Fibroblast of lung (primary cell): ENCODE results near the gene WBP2NL. TPM values are rescaled to one million over a fixed set of nuclear protein-coding genes. Genes with fewer than 3 reads are reported as not detected.

Experiments
- DNase-seq, 2 donors: peaks; one replicate each; pipeline versions ENCODE4 v3.0.0 to v3.0.0-alpha.2; 2010; ENCODE audit warnings: low read depth in 2 of 2
- H2AFZ ChIP-seq: 2 replicates; pipeline ENCODE4 v1.5.1; 2012; ENCODE audit warnings: low read length, control low read depth, inconsistent platforms
- H3K27ac ChIP-seq: 2 replicates; pipeline ENCODE4 v1.5.1; 2011; ENCODE audit warnings: low read length, control low read depth; ENCODE audit not compliant: insufficient read depth
- H3K27me3 ChIP-seq: 2 replicates; pipeline ENCODE4 v1.5.1; 2011; ENCODE audit warnings: mild to moderate bottlenecking, low read length; ENCODE audit not compliant: control insufficient read depth, insufficient read depth
- H3K36me3 ChIP-seq: 2 replicates; pipeline ENCODE4 v1.5.1; 2011; ENCODE audit warnings: low read length; ENCODE audit not compliant: control insufficient read depth, insufficient read depth
- H3K4me1 ChIP-seq: 2 replicates; pipeline ENCODE4 v1.5.1; 2011; ENCODE audit warnings: low read length; ENCODE audit not compliant: control insufficient read depth, insufficient read depth; ENCODE audit errors: extremely low read depth
- H3K4me2 ChIP-seq: 2 replicates; pipeline ENCODE4 v1.5.1; 2011; ENCODE audit warnings: low read length, control low read depth; ENCODE audit not compliant: insufficient read depth; ENCODE audit errors: extremely low read depth
- H3K4me3 ChIP-seq, 4 experiments: fragments of 200-600 bp in 1 of 4; sonication (generic) in 1 of 4; replicated peaks in 1 of 4; 2 replicates each; pipeline ENCODE4 v1.5.1; 2011 to 2016; ENCODE audit warnings: low read length in 4 of 4, low read depth in 3 of 4, mild to moderate bottlenecking in 3 of 4, control low read depth in 2 of 4, inconsistent platforms in 1 of 4, mixed read lengths in 1 of 4; ENCODE audit not compliant: insufficient read depth in 1 of 4; ENCODE audit errors: control extremely low read depth in 1 of 4
- H3K79me2 ChIP-seq: 2 replicates; pipeline ENCODE4 v1.5.1; 2012; ENCODE audit warnings: mild to moderate bottlenecking, low read length, inconsistent platforms; ENCODE audit not compliant: control insufficient read depth, insufficient read depth
- H3K9ac ChIP-seq: 2 replicates; pipeline ENCODE4 v1.5.1; 2011; ENCODE audit warnings: mild to moderate bottlenecking, low read length, control low read depth; ENCODE audit not compliant: insufficient read depth
- H3K9me3 ChIP-seq: 2 replicates; pipeline ENCODE4 v1.5.1; 2012; ENCODE audit warnings: low read depth, low read length; ENCODE audit not compliant: control insufficient read depth, insufficient read depth
- H4K20me1 ChIP-seq: 2 replicates; pipeline ENCODE4 v1.5.1; 2011; ENCODE audit warnings: low read length; ENCODE audit not compliant: control insufficient read depth, insufficient read depth; ENCODE audit errors: extremely low read depth
- EZH2 ChIP-seq: IDR thresholded peaks from 2 replicates; pipeline ENCODE4 v1.5.1; 2012; ENCODE audit warnings: low read length, control low read depth, mild to moderate bottlenecking; ENCODE audit errors: missing control alignments
- polyA plus RNA-seq, 2 donors: library from polyadenylated mRNA; depleted of rRNA in 1 of 2; stranded (reverse) in 1 of 2; unstranded in 1 of 2; fragments of >200 nt; gene quantifications; 2 replicates each; pipeline ENCODE4 v1.2.1, GENCODE V29; 2011 to 2012; ENCODE audit warnings: missing spikeins in 1 of 2
- total RNA-seq: library from RNA; depleted of rRNA; stranded (reverse); fragments of >200 nt; gene quantifications from 2 replicates; pipeline ENCODE4 v1.2.1, GENCODE V29; 2014
- TF ChIP-seq, protein P1 (sequence below), 2 donors: IDR thresholded peaks in 1 of 2; conservative IDR thresholded peaks in 1 of 2; 1 replicate in 1 of 2; 2 replicates in 1 of 2; pipeline ENCODE4 v1.5.1; 2011 to 2012; ENCODE audit warnings: low read length in 2 of 2, control low read depth in 1 of 2, inconsistent platforms in 1 of 2, low read depth in 1 of 2, mild to moderate bottlenecking in 1 of 2

WBP2NL gene
- total and polyA plus RNA-seq, 2 donors (not counting 1 experiment from before 2014, with no cell fraction given) = 0.10 to 1.8 TPM

- Histone ChIP-seq H4K20me1 (no peaks in the 10 kb centered on the region), H3K9ac (no peak overlapping the region), H2AFZ (no peak overlapping the region), H3K9me3 (no peaks in the 10 kb centered on the region), H3K27me3 (no peaks in the 10 kb centered on the region), H3K36me3 (no peaks in the 10 kb centered on the region), H3K27ac (no peak overlapping the region), H3K4me3 (no peak overlapping the region), H3K79me2 (no peaks in the 10 kb centered on the region), H3K4me1 (no peaks in the 10 kb centered on the region), H3K4me2 (no peak overlapping the region)
- no peak for TF ChIP-seq EZH2
- TF ChIP-seq, protein P1, sequence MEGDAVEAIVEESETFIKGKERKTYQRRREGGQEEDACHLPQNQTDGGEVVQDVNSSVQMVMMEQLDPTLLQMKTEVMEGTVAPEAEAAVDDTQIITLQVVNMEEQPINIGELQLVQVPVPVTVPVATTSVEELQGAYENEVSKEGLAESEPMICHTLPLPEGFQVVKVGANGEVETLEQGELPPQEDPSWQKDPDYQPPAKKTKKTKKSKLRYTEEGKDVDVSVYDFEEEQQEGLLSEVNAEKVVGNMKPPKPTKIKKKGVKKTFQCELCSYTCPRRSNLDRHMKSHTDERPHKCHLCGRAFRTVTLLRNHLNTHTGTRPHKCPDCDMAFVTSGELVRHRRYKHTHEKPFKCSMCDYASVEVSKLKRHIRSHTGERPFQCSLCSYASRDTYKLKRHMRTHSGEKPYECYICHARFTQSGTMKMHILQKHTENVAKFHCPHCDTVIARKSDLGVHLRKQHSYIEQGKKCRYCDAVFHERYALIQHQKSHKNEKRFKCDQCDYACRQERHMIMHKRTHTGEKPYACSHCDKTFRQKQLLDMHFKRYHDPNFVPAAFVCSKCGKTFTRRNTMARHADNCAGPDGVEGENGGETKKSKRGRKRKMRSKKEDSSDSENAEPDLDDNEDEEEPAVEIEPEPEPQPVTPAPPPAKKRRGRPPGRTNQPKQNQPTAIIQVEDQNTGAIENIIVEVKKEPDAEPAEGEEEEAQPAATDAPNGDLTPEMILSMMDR (conservative IDR thresholded peaks at IDR 0.05 in 1 of 2, IDR thresholded peaks at IDR 0.05 in 1 of 2; ENCODE audit: low read depth in 1 of 2, low read length in 2 of 2) = no peak
- peak; percentile 37 to 60 for DNase-seq
Measured at GRCh38 chr22:41963453-41964111, 35.0 kb upstream of the WBP2NL start.

- TF ChIP-seq, protein P1 (conservative IDR thresholded peaks at IDR 0.05 in 1 of 2, IDR thresholded peaks at IDR 0.05 in 1 of 2; ENCODE audit: low read depth in 1 of 2, low read length in 2 of 2) = no peak
- TF ChIP-seq EZH2 = no peak
- Histone ChIP-seq H3K4me1 (no peaks in the 10 kb centered on the region), H3K79me2 (no peaks in the 10 kb centered on the region), H3K9ac (no peak overlapping the region), H3K9me3 (no peaks in the 10 kb centered on the region), H3K27me3 (no peaks in the 10 kb centered on the region), H2AFZ (no peak overlapping the region), H3K4me2 (no peak overlapping the region), H3K4me3 (no peak overlapping the region), H3K27ac (no peak overlapping the region), H3K36me3 (no peaks in the 10 kb centered on the region), H4K20me1 (no peaks in the 10 kb centered on the region)
- no peak for DNase-seq
Measured at GRCh38 chr22:41964112-41964491, 34.5 kb upstream of the WBP2NL start.

DNA sequence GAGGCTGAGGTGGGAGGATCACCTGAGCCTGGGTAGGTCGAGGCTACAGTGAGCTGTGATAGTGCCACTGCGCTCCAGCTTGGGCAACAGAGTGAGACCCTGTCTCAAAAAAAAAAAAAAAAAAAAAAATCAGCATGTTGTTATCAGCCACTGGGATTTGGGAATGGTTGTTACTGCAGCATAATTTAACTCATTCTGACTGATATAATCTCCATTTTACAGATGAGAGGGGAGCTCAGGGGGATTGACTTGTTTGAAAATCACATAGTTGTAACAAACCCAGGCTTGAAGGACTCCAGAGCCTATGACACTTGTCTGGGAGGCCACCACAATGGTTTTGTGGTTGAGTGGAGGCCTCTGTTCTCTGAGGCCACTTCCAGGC lies 32.4 kb upstream of the WBP2NL start:
- Histone ChIP-seq H4K20me1 (no peaks in the 10 kb centered on the region), H2AFZ (no peak overlapping the region), H3K27me3 (no peaks in the 10 kb centered on the region), H3K4me3 (no peak overlapping the region), H3K9ac (no peak overlapping the region), H3K4me2 (no peak overlapping the region), H3K9me3 (no peaks in the 10 kb centered on the region), H3K4me1 (no peaks in the 10 kb centered on the region), H3K27ac (no peak overlapping the region), H3K79me2 (no peaks in the 10 kb centered on the region), H3K36me3 (no peaks in the 10 kb centered on the region)
- no peak for DNase-seq
- TF ChIP-seq, protein P1 (conservative IDR thresholded peaks at IDR 0.05 in 1 of 2, IDR thresholded peaks at IDR 0.05 in 1 of 2; ENCODE audit: low read depth in 1 of 2, low read length in 2 of 2) = no peak
- no peak for TF ChIP-seq EZH2
